Measurements from ENCODE around the gene HECTD1. TPM values are rescaled to one million over a fixed set of nuclear protein-coding genes. Genes with fewer than 3 reads are reported as not detected.

The HECTD1 gene
- 290 and 309 TPM in 2 replicates for total RNA-seq

DNA sequence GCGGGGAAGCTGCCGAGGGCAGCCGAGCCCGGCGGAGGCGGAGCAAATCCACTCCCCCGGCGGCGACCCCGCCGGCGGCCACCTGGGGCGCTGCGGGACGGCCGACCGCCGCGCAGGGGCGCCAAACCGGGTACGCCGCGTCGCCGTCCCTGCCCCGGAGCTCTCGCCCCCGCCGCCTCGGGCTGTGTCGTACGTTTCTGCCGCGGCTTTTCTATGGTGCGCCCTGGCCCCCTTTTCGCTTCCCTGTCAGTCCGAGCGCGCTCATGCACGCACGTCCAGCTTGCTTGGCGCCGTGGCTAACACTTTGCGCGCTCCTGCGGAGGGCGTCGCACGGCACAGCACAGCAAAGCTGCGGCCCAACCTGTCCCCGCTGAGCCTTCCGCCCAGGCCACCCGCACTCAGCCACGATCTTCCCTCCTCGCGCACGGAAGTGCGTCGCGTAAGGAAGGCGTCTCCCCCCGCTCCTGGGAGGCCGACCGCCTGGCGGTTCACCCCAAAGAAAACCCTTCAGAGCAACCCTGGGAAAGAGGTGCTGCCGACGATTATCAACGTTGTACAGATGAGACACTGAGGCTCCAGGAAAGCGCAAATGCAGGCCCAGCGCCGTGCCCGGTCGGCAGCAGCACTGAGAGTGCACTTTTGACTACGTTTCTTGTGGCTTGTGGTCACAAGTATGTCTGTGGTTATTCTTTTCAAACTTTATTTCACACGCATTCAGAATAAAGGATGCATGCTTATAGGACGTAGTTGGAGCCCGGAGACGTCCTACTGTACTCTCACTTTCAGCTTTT, at the start of gene HECTD1:
HECTD1 (minus strand) TSS at position 39 of the 791 bp plus-strand sequence. CDS start 1,857 bp downstream, outside the sequence.

Other genes with a start within 250 kb of the HECTD1 start
- gene AP4S1, start 182.1 kb downstream of the HECTD1 start, total RNA-seq, result 3.1 and 4.0 TPM in 2 replicates
- 71.7 and 74.7 TPM in 2 replicates for gene STRN3, start 181.4 kb downstream of the HECTD1 start, total RNA-seq
- 75.1 and 75.9 TPM in 2 replicates for gene HEATR5A, start 212.8 kb upstream of the HECTD1 start, total RNA-seq
- gene DTD2, start 249.7 kb upstream of the HECTD1 start, total RNA-seq, result 40.2 and 53.6 TPM in 2 replicates